ENCODE data around the gene RGMB. TPM values are rescaled to one million over a fixed set of nuclear protein-coding genes. Genes with fewer than 3 reads are reported as not detected.

The RGMB gene
- total and polyA plus RNA-seq, 4 donors: 2.5 to 5.3 (median 3.0) TPM

DNA sequence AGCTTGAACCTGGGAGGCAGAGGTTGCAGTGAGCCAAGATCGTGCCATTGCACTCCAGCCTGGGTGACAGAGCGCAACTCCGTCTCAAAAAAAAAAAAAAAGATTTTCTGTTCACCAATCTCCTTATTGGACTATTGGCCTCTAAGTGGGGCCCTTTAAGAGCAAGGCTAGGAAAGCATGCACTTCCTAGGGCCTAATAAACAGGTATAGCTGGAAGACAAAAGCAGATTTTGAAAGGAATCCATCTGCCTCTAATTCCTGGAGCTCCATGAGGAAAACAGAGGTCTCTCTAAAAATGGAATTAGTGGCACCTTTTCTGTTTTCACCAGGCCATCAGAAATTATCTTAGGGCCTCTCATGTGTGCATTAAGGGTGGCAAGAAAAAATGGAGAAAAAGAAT is 70.0 kb downstream of the RGMB start:
- 100% methylated on average over 3 of the region's 3 CpGs for WGBS
- TF ChIP-seq, protein P1, sequence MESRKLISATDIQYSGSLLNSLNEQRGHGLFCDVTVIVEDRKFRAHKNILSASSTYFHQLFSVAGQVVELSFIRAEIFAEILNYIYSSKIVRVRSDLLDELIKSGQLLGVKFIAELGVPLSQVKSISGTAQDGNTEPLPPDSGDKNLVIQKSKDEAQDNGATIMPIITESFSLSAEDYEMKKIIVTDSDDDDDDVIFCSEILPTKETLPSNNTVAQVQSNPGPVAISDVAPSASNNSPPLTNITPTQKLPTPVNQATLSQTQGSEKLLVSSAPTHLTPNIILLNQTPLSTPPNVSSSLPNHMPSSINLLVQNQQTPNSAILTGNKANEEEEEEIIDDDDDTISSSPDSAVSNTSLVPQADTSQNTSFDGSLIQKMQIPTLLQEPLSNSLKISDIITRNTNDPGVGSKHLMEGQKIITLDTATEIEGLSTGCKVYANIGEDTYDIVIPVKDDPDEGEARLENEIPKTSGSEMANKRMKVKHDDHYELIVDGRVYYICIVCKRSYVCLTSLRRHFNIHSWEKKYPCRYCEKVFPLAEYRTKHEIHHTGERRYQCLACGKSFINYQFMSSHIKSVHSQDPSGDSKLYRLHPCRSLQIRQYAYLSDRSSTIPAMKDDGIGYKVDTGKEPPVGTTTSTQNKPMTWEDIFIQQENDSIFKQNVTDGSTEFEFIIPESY (IDR thresholded peaks at IDR 0.05): no peak
- TF ChIP-seq, protein P2, sequence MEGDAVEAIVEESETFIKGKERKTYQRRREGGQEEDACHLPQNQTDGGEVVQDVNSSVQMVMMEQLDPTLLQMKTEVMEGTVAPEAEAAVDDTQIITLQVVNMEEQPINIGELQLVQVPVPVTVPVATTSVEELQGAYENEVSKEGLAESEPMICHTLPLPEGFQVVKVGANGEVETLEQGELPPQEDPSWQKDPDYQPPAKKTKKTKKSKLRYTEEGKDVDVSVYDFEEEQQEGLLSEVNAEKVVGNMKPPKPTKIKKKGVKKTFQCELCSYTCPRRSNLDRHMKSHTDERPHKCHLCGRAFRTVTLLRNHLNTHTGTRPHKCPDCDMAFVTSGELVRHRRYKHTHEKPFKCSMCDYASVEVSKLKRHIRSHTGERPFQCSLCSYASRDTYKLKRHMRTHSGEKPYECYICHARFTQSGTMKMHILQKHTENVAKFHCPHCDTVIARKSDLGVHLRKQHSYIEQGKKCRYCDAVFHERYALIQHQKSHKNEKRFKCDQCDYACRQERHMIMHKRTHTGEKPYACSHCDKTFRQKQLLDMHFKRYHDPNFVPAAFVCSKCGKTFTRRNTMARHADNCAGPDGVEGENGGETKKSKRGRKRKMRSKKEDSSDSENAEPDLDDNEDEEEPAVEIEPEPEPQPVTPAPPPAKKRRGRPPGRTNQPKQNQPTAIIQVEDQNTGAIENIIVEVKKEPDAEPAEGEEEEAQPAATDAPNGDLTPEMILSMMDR (IDR thresholded peaks at IDR 0.05; ENCODE audit: low read depth, low read length, missing input control): no peak
- TF ChIP-seq RXRA (IDR thresholded peaks at IDR 0.05): no peak
- no peak for TF ChIP-seq RAD21 (IDR thresholded peaks at IDR 0.05)
- no peak for TF ChIP-seq HNF4G (IDR thresholded peaks at IDR 0.05)
- TF ChIP-seq, protein P3, sequence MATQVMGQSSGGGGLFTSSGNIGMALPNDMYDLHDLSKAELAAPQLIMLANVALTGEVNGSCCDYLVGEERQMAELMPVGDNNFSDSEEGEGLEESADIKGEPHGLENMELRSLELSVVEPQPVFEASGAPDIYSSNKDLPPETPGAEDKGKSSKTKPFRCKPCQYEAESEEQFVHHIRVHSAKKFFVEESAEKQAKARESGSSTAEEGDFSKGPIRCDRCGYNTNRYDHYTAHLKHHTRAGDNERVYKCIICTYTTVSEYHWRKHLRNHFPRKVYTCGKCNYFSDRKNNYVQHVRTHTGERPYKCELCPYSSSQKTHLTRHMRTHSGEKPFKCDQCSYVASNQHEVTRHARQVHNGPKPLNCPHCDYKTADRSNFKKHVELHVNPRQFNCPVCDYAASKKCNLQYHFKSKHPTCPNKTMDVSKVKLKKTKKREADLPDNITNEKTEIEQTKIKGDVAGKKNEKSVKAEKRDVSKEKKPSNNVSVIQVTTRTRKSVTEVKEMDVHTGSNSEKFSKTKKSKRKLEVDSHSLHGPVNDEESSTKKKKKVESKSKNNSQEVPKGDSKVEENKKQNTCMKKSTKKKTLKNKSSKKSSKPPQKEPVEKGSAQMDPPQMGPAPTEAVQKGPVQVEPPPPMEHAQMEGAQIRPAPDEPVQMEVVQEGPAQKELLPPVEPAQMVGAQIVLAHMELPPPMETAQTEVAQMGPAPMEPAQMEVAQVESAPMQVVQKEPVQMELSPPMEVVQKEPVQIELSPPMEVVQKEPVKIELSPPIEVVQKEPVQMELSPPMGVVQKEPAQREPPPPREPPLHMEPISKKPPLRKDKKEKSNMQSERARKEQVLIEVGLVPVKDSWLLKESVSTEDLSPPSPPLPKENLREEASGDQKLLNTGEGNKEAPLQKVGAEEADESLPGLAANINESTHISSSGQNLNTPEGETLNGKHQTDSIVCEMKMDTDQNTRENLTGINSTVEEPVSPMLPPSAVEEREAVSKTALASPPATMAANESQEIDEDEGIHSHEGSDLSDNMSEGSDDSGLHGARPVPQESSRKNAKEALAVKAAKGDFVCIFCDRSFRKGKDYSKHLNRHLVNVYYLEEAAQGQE (IDR thresholded peaks at IDR 0.05): no peak
- TF ChIP-seq HNF4A (conservative IDR thresholded peaks at IDR 0.05): no peak
- no peak for TF ChIP-seq NR2F2 (IDR thresholded peaks at IDR 0.05)
- no peak for TF ChIP-seq FOXA2 (IDR thresholded peaks at IDR 0.05)
- TF ChIP-seq JUND (IDR thresholded peaks at IDR 0.05): no peak
- TF ChIP-seq, protein P4, sequence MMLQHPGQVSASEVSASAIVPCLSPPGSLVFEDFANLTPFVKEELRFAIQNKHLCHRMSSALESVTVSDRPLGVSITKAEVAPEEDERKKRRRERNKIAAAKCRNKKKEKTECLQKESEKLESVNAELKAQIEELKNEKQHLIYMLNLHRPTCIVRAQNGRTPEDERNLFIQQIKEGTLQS (IDR thresholded peaks at IDR 0.05): no peak
- TF ChIP-seq GABPA (IDR thresholded peaks at IDR 0.05 in 1 of 2, conservative IDR thresholded peaks at IDR 0.05 in 1 of 2): no peak
- TF ChIP-seq TAF1 (conservative IDR thresholded peaks at IDR 0.05): no peak
- no peak for TF ChIP-seq EGR1 (IDR thresholded peaks at IDR 0.05; ENCODE audit: low read depth in 2 of 2)
- no peak for TF ChIP-seq SP1 (IDR thresholded peaks at IDR 0.05)
- TF ChIP-seq, protein P5, sequence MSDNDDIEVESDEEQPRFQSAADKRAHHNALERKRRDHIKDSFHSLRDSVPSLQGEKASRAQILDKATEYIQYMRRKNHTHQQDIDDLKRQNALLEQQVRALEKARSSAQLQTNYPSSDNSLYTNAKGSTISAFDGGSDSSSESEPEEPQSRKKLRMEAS (IDR thresholded peaks at IDR 0.05): no peak
- TF ChIP-seq FOXA1 (IDR thresholded peaks at IDR 0.05): no peak
- TF ChIP-seq YY1 (IDR thresholded peaks at IDR 0.05): no peak
- no peaks in the 10 kb centered on the region for H3K36me3 ChIP-seq (ENCODE audit: control insufficient read depth in 4 of 4, insufficient read depth in 3 of 4, low read depth in 1 of 4, low read length in 3 of 4)

More for the DNA sequence above, 70.0 kb downstream of the RGMB start:
- H3K27ac ChIP-seq (ENCODE audit: low read depth in 1 of 2, low read length in 2 of 2): no peak overlapping the region
- H3K9me3 ChIP-seq (ENCODE audit: control insufficient read depth in 4 of 4, low read length in 3 of 4): peaks cover 0 to 6% (median 1%) of the 10 kb centered on the region in 4 donors
- H3K27me3 ChIP-seq (ENCODE audit: control insufficient read depth in 4 of 4, insufficient read depth in 4 of 4, low read length in 3 of 4): no peaks in the 10 kb centered on the region
- no peak for DNase-seq (ENCODE audit: low spot score)
- no peak overlapping the region for H3K9ac ChIP-seq (ENCODE audit: low read depth in 1 of 2, low read length in 2 of 2)
- H3K4me3 ChIP-seq (ENCODE audit: low read depth in 1 of 3, low read length in 3 of 3): no peak overlapping the region
- peaks cover 0 to 2% (median under 1%) of the 10 kb centered on the region in 4 donors for H3K4me1 ChIP-seq (ENCODE audit: control insufficient read depth in 4 of 4, insufficient read depth in 4 of 4, low read length in 3 of 4)
